HG03060 (cell line): ENCODE measurements around the gene FYN.

Experiments
- ATAC-seq: cut with Tn5 transposase; IDR thresholded peaks from one replicate; pipeline ENCODE4 v1.9.1; 2021; ENCODE audit warnings: low read depth, moderate number of reproducible peaks; ENCODE audit not compliant: unreplicated experiment

The FYN gene

GRCh38 chr6:111757342-111757741 lies 115.9 kb downstream of the FYN start:
- no peak for ATAC-seq

- ATAC-seq = no peak
Measured at GRCh38 chr6:111754423-111754822, 118.8 kb downstream of the FYN start.

- no peak for ATAC-seq
Measured at GRCh38 chr6:111753573-111753972, 119.7 kb downstream of the FYN start.

GRCh38 chr6:111752476-111752875 lies 120.8 kb downstream of the FYN start:
- ATAC-seq = no peak

GRCh38 chr6:111750753-111751673 lies 122.2 kb downstream of the FYN start:
- ATAC-seq = peak; percentile 69

- no peak for ATAC-seq
Measured at GRCh38 chr6:111750153-111750552, 123.1 kb downstream of the FYN start.

- ATAC-seq = no peak
Measured at GRCh38 chr6:111748231-111748647, 125.0 kb downstream of the FYN start.

GRCh38 chr6:111747829-111748228 lies 125.4 kb downstream of the FYN start:
- no peak for ATAC-seq

- ATAC-seq = no peak
Measured at GRCh38 chr6:111747396-111747795, 125.9 kb downstream of the FYN start.

GRCh38 chr6:111746983-111747382 lies 126.3 kb downstream of the FYN start:
- ATAC-seq = no peak

GRCh38 chr6:111745636-111746035 lies 127.6 kb downstream of the FYN start:
- ATAC-seq = no peak

- ATAC-seq = no peak
Measured at GRCh38 chr6:111745186-111745585, 128.1 kb downstream of the FYN start.

GRCh38 chr6:111743862-111744692 lies 129.2 kb downstream of the FYN start:
- no peak for ATAC-seq

- ATAC-seq = no peak
Measured at GRCh38 chr6:111743360-111743759, 129.9 kb downstream of the FYN start.

GRCh38 chr6:111741177-111741952 lies 131.9 kb downstream of the FYN start:
- no peak for ATAC-seq

GRCh38 chr6:111740506-111740905 lies 132.7 kb downstream of the FYN start:
- ATAC-seq = no peak

- ATAC-seq = no peak
Measured at GRCh38 chr6:111739257-111739696, 134.0 kb downstream of the FYN start.

- ATAC-seq = no peak
Measured at GRCh38 chr6:111738631-111739030, 134.6 kb downstream of the FYN start.

GRCh38 chr6:111738156-111738555 lies 135.1 kb downstream of the FYN start:
- no peak for ATAC-seq

GRCh38 chr6:111737065-111737521 lies 136.2 kb downstream of the FYN start:
- no peak for ATAC-seq
